ENCODE measurements around the gene APLP2.

DNA sequence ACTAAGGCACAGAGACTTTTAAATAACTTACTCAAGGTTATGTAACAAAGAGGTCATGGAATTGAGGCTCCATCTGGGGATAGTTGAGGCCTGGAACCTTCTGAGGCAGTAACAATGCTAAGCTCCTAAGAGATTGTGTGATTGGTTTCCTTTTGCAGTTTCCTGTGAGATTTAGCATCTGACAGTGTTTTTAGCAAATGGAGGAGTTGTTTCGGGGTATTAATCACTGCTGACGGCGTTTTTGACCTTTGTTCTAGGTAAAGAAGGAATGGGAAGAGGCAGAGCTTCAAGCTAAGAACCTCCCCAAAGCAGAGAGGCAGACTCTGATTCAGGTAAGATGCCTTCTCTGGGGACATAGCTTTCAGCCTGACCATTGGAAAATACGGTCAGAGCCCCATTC, 57.8 kb downstream of the APLP2 start:
- TF ChIP-seq, protein P1, sequence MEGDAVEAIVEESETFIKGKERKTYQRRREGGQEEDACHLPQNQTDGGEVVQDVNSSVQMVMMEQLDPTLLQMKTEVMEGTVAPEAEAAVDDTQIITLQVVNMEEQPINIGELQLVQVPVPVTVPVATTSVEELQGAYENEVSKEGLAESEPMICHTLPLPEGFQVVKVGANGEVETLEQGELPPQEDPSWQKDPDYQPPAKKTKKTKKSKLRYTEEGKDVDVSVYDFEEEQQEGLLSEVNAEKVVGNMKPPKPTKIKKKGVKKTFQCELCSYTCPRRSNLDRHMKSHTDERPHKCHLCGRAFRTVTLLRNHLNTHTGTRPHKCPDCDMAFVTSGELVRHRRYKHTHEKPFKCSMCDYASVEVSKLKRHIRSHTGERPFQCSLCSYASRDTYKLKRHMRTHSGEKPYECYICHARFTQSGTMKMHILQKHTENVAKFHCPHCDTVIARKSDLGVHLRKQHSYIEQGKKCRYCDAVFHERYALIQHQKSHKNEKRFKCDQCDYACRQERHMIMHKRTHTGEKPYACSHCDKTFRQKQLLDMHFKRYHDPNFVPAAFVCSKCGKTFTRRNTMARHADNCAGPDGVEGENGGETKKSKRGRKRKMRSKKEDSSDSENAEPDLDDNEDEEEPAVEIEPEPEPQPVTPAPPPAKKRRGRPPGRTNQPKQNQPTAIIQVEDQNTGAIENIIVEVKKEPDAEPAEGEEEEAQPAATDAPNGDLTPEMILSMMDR (conservative IDR thresholded peaks at IDR 0.05; ENCODE audit: low read depth, low read length), result no peak
- TF ChIP-seq POLR2A (IDR thresholded peaks at IDR 0.05; ENCODE audit: low read depth, low read length) (no peak), RAD21 (IDR thresholded peaks at IDR 0.05; ENCODE audit: low read length) (no peak), MAFK (IDR thresholded peaks at IDR 0.05; ENCODE audit: low read depth, low read length) (no peak), CEBPB (IDR thresholded peaks at IDR 0.05; ENCODE audit: low read depth, low read length) (no peak), BHLHE40 (IDR thresholded peaks at IDR 0.05; ENCODE audit: low read depth, low read length) (no peak), MAZ (IDR thresholded peaks at IDR 0.05; ENCODE audit: borderline replicate concordance, low read depth, low read length) (no peak), RCOR1 (IDR thresholded peaks at IDR 0.05; ENCODE audit: insufficient replicate concordance, low read length) (no peak), NFE2L2 (IDR thresholded peaks at IDR 0.05; ENCODE audit: low read depth, low read length) (no peak), SMC3 (IDR thresholded peaks at IDR 0.05; ENCODE audit: low read depth, low read length) (no peak), MXI1 (IDR thresholded peaks at IDR 0.05; ENCODE audit: borderline replicate concordance, low read depth, low read length) (no peak), RFX5 (IDR thresholded peaks at IDR 0.05; ENCODE audit: low read depth, low read length) (no peak)
- TF ChIP-seq, protein P2, sequence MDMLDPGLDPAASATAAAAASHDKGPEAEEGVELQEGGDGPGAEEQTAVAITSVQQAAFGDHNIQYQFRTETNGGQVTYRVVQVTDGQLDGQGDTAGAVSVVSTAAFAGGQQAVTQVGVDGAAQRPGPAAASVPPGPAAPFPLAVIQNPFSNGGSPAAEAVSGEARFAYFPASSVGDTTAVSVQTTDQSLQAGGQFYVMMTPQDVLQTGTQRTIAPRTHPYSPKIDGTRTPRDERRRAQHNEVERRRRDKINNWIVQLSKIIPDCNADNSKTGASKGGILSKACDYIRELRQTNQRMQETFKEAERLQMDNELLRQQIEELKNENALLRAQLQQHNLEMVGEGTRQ (IDR thresholded peaks at IDR 0.05; ENCODE audit: low read depth, low read length), result no peak
- TF ChIP-seq, protein P3, sequence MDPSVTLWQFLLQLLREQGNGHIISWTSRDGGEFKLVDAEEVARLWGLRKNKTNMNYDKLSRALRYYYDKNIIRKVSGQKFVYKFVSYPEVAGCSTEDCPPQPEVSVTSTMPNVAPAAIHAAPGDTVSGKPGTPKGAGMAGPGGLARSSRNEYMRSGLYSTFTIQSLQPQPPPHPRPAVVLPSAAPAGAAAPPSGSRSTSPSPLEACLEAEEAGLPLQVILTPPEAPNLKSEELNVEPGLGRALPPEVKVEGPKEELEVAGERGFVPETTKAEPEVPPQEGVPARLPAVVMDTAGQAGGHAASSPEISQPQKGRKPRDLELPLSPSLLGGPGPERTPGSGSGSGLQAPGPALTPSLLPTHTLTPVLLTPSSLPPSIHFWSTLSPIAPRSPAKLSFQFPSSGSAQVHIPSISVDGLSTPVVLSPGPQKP (IDR thresholded peaks at IDR 0.05; ENCODE audit: borderline replicate concordance, low read depth, low read length), result no peak
